Keratinocyte (primary cell): ENCODE results near the gene DPP10.

ENCODE experiments used
- EZH2 ChIP-seq: IDR thresholded peaks from one replicate; pipeline ENCODE4 v1.6.1; 2012; ENCODE audit warnings: inconsistent platforms, mild to moderate bottlenecking, low read length, moderate library complexity
- TF ChIP-seq, protein P1 (sequence below), 3 experiments: IDR thresholded peaks in 1 of 3; conservative IDR thresholded peaks in 1 of 3; optimal IDR thresholded peaks in 1 of 3; 2 replicates in 2 of 3; 3 replicates in 1 of 3; pipeline versions ENCODE3 to v1.5.1; 2011; ENCODE audit warnings: low read length in 3 of 3, mild to moderate bottlenecking in 3 of 3, moderate library complexity in 2 of 3, control low read depth in 1 of 3, inconsistent platforms in 1 of 3; ENCODE audit not compliant: insufficient read depth in 2 of 3; ENCODE audit errors: extremely low read depth in 1 of 3

DNA sequence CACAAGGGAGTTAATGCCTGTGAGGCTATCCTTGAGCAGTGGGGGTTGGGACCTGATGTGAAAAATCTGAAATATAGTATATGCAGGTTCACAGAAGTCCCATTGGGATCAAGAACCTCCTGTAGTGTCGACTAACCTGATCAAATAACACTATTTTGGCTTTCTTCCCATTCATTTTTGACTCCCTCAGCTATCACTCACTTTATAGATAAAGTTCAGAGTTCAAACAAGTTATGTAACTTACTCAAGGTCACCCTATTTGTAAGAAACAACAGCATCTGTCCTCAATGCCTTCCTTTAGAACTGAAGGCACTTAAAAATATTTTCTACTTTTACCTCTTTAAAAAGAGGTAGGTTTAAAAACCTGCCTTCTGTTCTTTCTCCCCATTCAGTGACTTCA lies 341.6 kb downstream of the DPP10 start:
- TF ChIP-seq, protein P1, sequence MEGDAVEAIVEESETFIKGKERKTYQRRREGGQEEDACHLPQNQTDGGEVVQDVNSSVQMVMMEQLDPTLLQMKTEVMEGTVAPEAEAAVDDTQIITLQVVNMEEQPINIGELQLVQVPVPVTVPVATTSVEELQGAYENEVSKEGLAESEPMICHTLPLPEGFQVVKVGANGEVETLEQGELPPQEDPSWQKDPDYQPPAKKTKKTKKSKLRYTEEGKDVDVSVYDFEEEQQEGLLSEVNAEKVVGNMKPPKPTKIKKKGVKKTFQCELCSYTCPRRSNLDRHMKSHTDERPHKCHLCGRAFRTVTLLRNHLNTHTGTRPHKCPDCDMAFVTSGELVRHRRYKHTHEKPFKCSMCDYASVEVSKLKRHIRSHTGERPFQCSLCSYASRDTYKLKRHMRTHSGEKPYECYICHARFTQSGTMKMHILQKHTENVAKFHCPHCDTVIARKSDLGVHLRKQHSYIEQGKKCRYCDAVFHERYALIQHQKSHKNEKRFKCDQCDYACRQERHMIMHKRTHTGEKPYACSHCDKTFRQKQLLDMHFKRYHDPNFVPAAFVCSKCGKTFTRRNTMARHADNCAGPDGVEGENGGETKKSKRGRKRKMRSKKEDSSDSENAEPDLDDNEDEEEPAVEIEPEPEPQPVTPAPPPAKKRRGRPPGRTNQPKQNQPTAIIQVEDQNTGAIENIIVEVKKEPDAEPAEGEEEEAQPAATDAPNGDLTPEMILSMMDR (optimal IDR thresholded peaks at IDR 0.05 in 1 of 3, IDR thresholded peaks at IDR 0.05 in 1 of 3, conservative IDR thresholded peaks at IDR 0.05 in 1 of 3; ENCODE audit: extremely low read depth in 1 of 3, insufficient read depth in 2 of 3, low read length in 3 of 3): no peak
- no peak for TF ChIP-seq EZH2
